Measurements from ENCODE around the gene OTOS.
A peak's percentile ranks its signal among the peaks of the same experiment; 100 is the strongest.

Gene OTOS

DNA sequence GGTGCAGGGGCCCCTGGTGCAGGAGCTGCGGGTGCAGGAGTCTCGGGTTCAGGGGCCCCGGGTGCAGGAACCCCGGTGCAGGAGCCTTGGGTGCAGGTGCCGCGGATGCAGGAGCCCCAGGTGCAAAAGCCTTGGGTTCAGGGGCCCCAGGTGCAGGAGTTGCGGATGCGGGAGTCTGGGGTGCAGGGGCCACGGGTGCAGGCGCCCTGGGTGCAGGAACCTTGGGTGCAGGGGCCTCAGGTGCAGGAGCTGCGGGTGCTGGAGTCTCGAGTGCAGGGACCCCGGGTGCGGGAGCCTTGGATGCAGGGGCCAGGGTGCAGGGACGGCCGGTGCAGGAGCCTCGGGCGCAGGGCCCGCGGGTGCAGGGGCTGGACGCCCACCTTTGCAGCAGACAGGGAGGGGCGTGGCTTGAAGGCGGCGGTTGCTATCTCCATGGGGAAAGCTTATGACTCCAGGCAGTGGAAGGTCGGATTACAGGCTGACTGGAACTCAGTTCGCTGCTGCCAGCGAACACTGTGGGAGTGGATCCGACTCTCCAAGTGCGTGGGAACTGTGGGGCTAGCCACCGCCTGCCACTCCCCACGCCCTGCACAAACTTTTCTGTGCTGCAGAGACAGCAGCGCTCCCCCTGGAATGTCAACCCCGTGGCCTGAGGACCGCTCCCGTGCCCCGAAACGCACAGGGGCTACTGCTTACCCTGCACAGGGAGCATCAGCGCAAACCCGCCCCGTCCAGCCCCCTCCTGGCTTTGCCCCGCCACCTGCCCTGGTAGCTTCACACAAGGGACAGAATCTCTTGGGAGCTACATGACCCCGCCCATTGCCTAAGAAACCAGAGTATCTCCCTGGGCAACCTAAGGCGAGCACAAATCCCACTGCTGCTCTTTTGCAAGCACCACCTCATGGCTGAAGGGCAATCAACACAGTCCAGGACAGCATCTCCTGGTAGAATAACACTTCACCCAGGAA is 44.6 kb downstream of the OTOS start:
- DNase-seq (ENCODE audit: low read depth) = peak; percentile 5
- TF ChIP-seq, protein P1, sequence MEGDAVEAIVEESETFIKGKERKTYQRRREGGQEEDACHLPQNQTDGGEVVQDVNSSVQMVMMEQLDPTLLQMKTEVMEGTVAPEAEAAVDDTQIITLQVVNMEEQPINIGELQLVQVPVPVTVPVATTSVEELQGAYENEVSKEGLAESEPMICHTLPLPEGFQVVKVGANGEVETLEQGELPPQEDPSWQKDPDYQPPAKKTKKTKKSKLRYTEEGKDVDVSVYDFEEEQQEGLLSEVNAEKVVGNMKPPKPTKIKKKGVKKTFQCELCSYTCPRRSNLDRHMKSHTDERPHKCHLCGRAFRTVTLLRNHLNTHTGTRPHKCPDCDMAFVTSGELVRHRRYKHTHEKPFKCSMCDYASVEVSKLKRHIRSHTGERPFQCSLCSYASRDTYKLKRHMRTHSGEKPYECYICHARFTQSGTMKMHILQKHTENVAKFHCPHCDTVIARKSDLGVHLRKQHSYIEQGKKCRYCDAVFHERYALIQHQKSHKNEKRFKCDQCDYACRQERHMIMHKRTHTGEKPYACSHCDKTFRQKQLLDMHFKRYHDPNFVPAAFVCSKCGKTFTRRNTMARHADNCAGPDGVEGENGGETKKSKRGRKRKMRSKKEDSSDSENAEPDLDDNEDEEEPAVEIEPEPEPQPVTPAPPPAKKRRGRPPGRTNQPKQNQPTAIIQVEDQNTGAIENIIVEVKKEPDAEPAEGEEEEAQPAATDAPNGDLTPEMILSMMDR (conservative IDR thresholded peaks at IDR 0.05; ENCODE audit: low read depth, low read length) = no peak
- no peak overlapping the region for H3K4me3 ChIP-seq (ENCODE audit: low read depth, low read length)

DNA sequence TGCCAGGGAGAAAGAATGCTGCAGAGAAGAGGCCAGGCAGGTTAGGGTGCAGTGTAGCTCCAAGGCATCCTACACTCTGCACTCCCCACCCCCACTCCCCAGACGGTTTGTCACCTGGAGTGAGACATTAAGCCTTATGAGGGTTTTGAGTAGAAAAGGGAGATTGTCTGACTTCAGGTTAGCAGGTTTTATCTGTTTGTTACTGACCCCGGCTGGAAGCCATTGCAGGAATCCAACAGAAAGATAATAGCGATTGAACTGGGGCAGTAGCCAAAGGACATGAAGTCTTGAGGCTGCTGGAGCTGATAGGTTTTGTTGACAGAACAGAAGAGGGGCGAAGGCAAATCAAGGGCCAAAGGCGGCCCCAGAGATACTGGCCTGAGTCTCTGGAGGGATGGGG is 51.2 kb downstream of the OTOS start:
- no peak for DNase-seq (ENCODE audit: low read depth)
- TF ChIP-seq, protein P1 (conservative IDR thresholded peaks at IDR 0.05; ENCODE audit: low read depth, low read length) = no peak
- H3K4me3 ChIP-seq (ENCODE audit: low read depth, low read length) = no peak overlapping the region

All from choroid plexus epithelial cell (primary cell).